Effector memory CD4-positive, alpha-beta T cell (primary cell): ENCODE data around the gene SPATS1.

ENCODE experiments used
- DNase-seq, 3 donors: peaks; one replicate each; pipeline ENCODE4 v3.0.0-alpha.2; 2020
- H3K27ac ChIP-seq: 2 replicates; pipeline ENCODE4 v1.7.0; 2013; ENCODE audit warnings: mild to moderate bottlenecking, low read length, moderate library complexity; ENCODE audit not compliant: insufficient read depth, poor library complexity, severe bottlenecking
- H3K27me3 ChIP-seq: replicated peaks from 2 replicates; pipeline ENCODE4 v1.7.0; 2013; ENCODE audit warnings: mild to moderate bottlenecking, low read length; ENCODE audit not compliant: insufficient read depth, control insufficient read depth, poor library complexity, severe bottlenecking
- H3K36me3 ChIP-seq: 2 replicates; pipeline ENCODE4 v1.7.0; 2013; ENCODE audit warnings: mild to moderate bottlenecking, low read length, moderate library complexity; ENCODE audit not compliant: control insufficient read depth, insufficient read depth
- H3K4me1 ChIP-seq: 2 replicates; pipeline ENCODE4 v1.7.0; 2013; ENCODE audit warnings: low read length, mild to moderate bottlenecking; ENCODE audit not compliant: control insufficient read depth, insufficient read depth, poor library complexity, severe bottlenecking
- H3K4me3 ChIP-seq: 2 replicates; pipeline ENCODE4 v1.7.0; 2013; ENCODE audit warnings: low read length, low read depth, mild to moderate bottlenecking; ENCODE audit not compliant: insufficient read depth, poor library complexity, severe bottlenecking
- H3K9me3 ChIP-seq: 2 replicates; pipeline ENCODE4 v1.7.0; 2013; ENCODE audit warnings: mild to moderate bottlenecking, low read length, moderate library complexity; ENCODE audit not compliant: control insufficient read depth

The SPATS1 gene

DNA sequence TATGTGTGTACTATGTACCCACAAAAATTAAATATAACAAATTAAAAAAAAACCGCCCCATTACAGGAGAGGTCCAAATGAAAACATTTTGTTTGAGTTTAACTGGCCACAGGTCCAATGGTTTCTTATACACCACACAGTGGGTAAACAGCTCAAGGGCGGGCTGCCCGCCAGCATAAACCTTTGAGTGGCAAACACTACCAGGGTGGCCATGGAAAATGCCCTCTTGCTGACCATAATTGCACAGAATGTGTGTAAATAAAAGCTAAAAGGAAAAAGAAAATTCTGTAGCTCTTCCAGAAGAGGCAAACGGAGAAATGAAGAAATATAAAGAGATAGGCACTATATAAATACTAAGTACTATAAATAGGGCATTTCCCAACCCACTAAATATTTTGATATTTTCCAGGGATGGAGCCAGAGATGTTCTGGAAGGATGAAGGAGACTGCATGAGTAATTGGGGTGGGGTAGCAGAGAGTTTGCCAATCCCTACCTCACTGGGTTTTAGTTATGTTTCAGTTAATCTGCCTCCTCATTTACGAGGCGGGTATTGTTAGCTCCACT lies 44.0 kb downstream of the SPATS1 start:
- Histone ChIP-seq H3K4me3 (no peak overlapping the region), H3K9me3 (no peaks in the 10 kb centered on the region), H3K27ac (peak overlapping the region; percentile 83), H3K27me3 (no peaks in the 10 kb centered on the region), H3K4me1 (peaks cover 26% of the 10 kb centered on the region), H3K36me3 (no peaks in the 10 kb centered on the region)
- no peak for DNase-seq

DNA sequence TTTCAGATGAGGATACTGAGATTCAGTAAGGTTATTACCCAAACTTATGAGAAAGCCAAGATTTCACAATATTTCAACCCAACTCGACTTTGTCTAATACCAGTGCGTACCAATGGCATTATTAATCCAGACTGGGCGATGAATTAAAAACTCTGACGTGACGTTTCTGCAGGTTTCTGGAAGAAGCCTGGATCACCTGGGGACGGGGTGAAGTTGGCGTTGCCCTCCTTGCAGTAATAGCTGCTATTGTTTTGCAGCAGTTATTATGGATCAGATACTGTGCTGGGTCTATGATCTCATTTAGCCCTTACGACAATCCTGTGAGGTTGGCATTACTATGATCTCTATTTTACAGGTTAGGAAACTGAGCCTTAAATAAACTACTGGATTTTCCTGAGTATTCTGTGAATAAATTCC lies 44.5 kb downstream of the SPATS1 start:
- Histone ChIP-seq H3K9me3 (no peaks in the 10 kb centered on the region), H3K4me3 (peak overlapping the region; percentile 83), H3K27me3 (no peaks in the 10 kb centered on the region), H3K36me3 (peaks cover 3% of the 10 kb centered on the region), H3K27ac (peak overlapping the region; percentile 83), H3K4me1 (peaks cover 26% of the 10 kb centered on the region)
- no peak for DNase-seq

DNA sequence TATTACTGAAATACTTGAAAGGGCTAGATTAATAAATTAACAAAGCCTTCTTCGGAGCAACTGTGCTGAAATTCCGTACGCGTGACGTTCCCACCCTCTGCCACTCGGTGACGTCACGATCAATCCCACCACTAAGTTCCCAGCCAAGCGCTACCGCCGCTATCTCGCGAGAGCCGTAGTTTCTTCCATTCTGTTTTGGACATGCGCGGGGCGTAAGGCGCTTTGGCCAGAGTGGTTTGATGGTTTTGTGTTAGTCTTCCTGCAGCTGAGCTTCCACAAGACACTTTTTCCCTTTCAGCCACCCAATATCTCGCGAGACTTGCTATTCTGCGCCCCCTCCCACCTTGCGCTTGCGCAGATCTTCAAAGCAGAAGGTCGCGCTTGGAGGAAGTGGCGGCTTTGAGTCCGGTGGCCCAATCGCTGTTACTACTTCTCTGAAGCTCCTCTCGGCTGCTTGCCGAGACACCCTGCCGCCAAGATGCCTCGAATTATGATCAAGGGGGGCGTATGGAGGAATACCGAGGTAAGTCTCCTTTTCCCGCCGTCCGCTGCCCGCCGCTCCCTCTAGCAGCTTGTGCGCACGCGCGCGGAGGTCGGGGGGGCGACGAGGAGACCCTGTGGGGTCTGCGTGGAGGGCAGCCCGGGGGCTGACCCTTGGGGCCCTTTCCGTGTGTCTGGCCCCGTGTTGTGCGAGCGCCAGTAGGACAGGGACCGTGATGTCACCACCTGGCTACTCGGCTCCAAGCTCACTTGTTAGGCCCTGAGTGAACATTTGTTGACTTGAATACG lies 45.1 kb downstream of the SPATS1 start, which contains the start of gene CDC5L:
Gene CDC5L, plus strand, starts transcription at position 361 of the 789 bp plus-strand sequence. Its CDS starts 118 bp downstream, at position 479.
- peaks cover 26% of the 10 kb centered on the region for H3K4me1 ChIP-seq
- no peaks in the 10 kb centered on the region for H3K27me3 ChIP-seq
- no peaks in the 10 kb centered on the region for H3K9me3 ChIP-seq

DNA sequence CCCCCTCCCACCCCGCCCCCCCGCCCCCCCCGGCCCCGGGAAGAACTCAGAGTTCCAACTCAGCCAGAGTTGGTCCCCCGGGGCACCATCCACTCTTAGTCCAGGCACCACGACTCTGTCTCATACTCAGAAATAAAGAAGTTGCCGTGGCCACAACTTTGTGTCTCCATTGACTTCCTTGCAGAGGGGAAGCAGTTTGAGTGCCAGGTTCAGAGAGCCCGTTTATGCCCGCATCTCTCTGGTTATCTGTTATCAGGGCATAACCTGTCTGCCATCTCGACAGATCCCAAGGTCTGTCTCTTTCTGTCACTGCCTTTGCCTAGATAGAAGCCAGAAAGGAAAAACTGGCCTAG lies 45.7 kb downstream of the SPATS1 start:
- H3K9me3 ChIP-seq: no peaks in the 10 kb centered on the region
- no peak for DNase-seq
- H3K27ac ChIP-seq: peak overlapping the region; percentile 83
- H3K27me3 ChIP-seq: no peaks in the 10 kb centered on the region
- H3K36me3 ChIP-seq: peaks cover 14% of the 10 kb centered on the region
- H3K4me1 ChIP-seq: peaks cover 26% of the 10 kb centered on the region
- peak overlapping the region; percentile 83 for H3K4me3 ChIP-seq

More for the DNA sequence above, 45.1 kb downstream of the SPATS1 start, which contains the start of gene CDC5L:
- H3K27ac ChIP-seq: peak within 1 kb of the TSS; percentile 83
- H3K4me3 ChIP-seq: peak within 1 kb of the TSS; percentile 83
- H3K36me3 ChIP-seq: peaks cover 9% of the 10 kb centered on the region
- peak; percentile 85 to 88 (median 86) for DNase-seq

DNA sequence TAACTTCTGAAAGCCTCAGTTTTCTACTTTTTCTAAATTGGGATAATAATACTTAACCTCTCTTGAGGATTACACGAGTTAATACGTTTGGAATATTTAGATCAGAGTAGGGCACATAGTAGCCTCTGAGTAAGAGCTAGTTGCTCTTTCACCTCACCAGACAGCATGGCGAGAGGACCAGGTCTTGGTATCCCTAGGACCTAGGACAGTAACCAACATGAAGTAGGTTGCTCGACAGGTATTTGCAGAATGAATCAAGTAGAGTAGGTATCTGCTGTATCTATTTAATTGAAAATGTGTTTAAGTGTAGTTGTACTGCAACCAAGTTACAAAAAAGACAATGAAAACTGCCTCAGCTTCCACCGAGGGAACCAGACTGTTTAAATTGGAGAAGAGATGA lies 46.4 kb downstream of the SPATS1 start:
- peaks cover 22% of the 10 kb centered on the region for H3K36me3 ChIP-seq
- peak overlapping the region; percentile 83 for H3K4me3 ChIP-seq
- H3K27ac ChIP-seq: no peak overlapping the region
- no peaks in the 10 kb centered on the region for H3K9me3 ChIP-seq
- DNase-seq: no peak
- peaks cover 26% of the 10 kb centered on the region for H3K4me1 ChIP-seq
- no peaks in the 10 kb centered on the region for H3K27me3 ChIP-seq

DNA sequence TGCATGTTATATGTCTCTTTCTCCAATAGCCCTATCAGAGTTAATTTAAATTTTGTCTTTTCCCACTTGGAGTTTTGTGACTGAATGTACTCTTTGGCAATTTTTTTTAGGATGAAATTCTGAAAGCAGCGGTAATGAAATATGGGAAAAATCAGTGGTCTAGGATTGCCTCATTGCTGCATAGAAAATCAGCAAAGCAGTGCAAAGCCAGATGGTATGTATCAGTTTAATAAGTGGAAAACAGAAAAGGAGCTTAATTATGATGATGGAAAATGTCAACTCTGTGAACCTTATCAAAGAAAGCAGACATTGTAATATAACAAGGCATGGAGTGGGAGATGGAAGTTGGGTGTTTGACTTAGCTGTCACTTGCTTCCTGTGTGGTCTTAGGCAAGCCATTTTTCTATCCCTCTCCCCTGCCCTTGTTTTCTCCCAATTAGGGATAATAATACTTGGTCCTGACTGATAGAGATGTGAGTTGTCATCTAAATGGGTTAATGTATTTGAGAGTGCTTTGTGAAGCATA lies 47.8 kb downstream of the SPATS1 start:
- no peak for DNase-seq
- Histone ChIP-seq H3K4me1 (peaks cover 26% of the 10 kb centered on the region), H3K4me3 (no peak overlapping the region), H3K27ac (no peak overlapping the region), H3K9me3 (no peaks in the 10 kb centered on the region), H3K27me3 (no peaks in the 10 kb centered on the region), H3K36me3 (peaks cover 35% of the 10 kb centered on the region)
